Panc1 (cell line): Measurements from ENCODE around the gene SERPINA4. TPM values are rescaled to one million over a fixed set of nuclear protein-coding genes. Genes with fewer than 3 reads are reported as not detected.

Experiments
- ATAC-seq: fragments of 200-7000 bp; cut with Tn5 transposase; 2 replicates; pipeline ENCODE4 v1.9.1; 2020; ENCODE audit warnings: mild to moderate bottlenecking, moderate library complexity
- BruUV-seq: library from RNA; stranded (reverse); fragments of 400-500 nt; replicated peaks from 2 replicates; lab custom pipeline; 2021; lab: Mats Ljungman, UMichigan
- CTCF ChIA-PET: fragments of 300-600 bp; sonication (Branson Sonifier 250); formaldehyde crosslinking; loops from one replicate; lab custom pipeline; 2022; ENCODE audit warnings: antibody characterized with exemption; lab: Charles Lee
- POLR2A ChIA-PET: fragments of 300-600 bp; sonication (Branson Sonifier 250); formaldehyde crosslinking; loops from one replicate; lab custom pipeline; 2022; ENCODE audit warnings: antibody characterized with exemption; lab: Charles Lee
- DNase-seq: peaks from one replicate; pipeline ENCODE4 v3.0.0-alpha.2; 2010; ENCODE audit warnings: low read depth, low spot score
- H3K27ac ChIP-seq: 2 replicates; pipeline ENCODE4 v1.5.1; 2011; ENCODE audit warnings: mild to moderate bottlenecking, low read length, inconsistent platforms
- H3K27me3 ChIP-seq: fragments of 200-500 bp; sonication (Bioruptor generic); 2 replicates; pipeline ENCODE4 v1.6.0; 2014; ENCODE audit warnings: low read length, inconsistent platforms; ENCODE audit not compliant: control insufficient read depth, insufficient read depth
- H3K36me3 ChIP-seq: fragments of 200-500 bp; sonication (Bioruptor generic); 2 replicates; pipeline ENCODE4 v1.5.1; 2014; ENCODE audit warnings: inconsistent platforms, mild to moderate bottlenecking, low read length, moderate library complexity; ENCODE audit not compliant: control insufficient read depth, insufficient read depth
- H3K4me1 ChIP-seq: 2 replicates; pipeline ENCODE4 v1.5.1; 2011; ENCODE audit warnings: inconsistent platforms, mild to moderate bottlenecking, low read length, moderate library complexity; ENCODE audit not compliant: control insufficient read depth, insufficient read depth
- H3K4me3 ChIP-seq, 2 experiments: 2 replicates each; pipeline ENCODE4 v1.5.1; 2011 to 2012; ENCODE audit warnings: low read depth in 2 of 2, low read length in 2 of 2, mild to moderate bottlenecking in 2 of 2, inconsistent platforms in 1 of 2, moderate library complexity in 1 of 2
- H3K9me3 ChIP-seq: fragments of 200-500 bp; sonication (Bioruptor generic); 2 replicates; pipeline ENCODE4 v1.5.1; 2014; ENCODE audit warnings: low read depth, mild to moderate bottlenecking, inconsistent platforms, low read length, moderate library complexity; ENCODE audit not compliant: control insufficient read depth, insufficient read depth
- CTCF ChIP-seq: fragments of 450-650 bp; IDR thresholded peaks from 2 replicates; pipeline ENCODE4 v1.5.1; 2017; ENCODE audit warnings: mild to moderate bottlenecking
- POLR2AphosphoS5 ChIP-seq: IDR thresholded peaks from 2 replicates; pipeline ENCODE4 v1.6.1; 2012; ENCODE audit warnings: mild to moderate bottlenecking, low read depth, low read length, moderate library complexity
- SIN3A ChIP-seq: IDR thresholded peaks from 2 replicates; pipeline ENCODE4 v1.6.1; 2012; ENCODE audit warnings: low read depth, mild to moderate bottlenecking, low read length, moderate library complexity, borderline replicate concordance; ENCODE audit not compliant: insufficient read depth
- TCF7L2 ChIP-seq: IDR thresholded peaks from 2 replicates; pipeline ENCODE4 v1.6.1; 2011; ENCODE audit warnings: mild to moderate bottlenecking, low read depth, low read length, inconsistent platforms
- in situ Hi-C: cut with HindIII; loops from 2 replicates; pipeline ENCODE4 v1.10.0; 2016; ENCODE audit warnings: low sequenced_read_pairs, low pct_unique_long_range_greater_than_20kb
- intact Hi-C: fragments of 100-400 bp; cut with micrococcal nuclease; formaldehyde crosslinking; loops from one replicate; pipeline ENCODE4 v1.10.0; 2022; ENCODE audit not compliant: unreplicated experiment
- total RNA-seq: library from RNA; stranded (reverse); gene quantifications from one replicate; pipeline ENCODE4 v1.2.1, GENCODE V29; 2021; ENCODE audit not compliant: unreplicated experiment
- TF ChIP-seq, protein P1 (sequence below), 2 experiments: IDR thresholded peaks; 2 replicates each; pipeline ENCODE4 v1.6.1; 2011 to 2012; ENCODE audit warnings: low read depth in 2 of 2, control low read depth in 1 of 2, low read length in 1 of 2, mild to moderate bottlenecking in 1 of 2, moderate library complexity in 1 of 2; ENCODE audit not compliant: insufficient read depth in 1 of 2

SERPINA4 gene
- total RNA-seq, 1 experiment from 2014 or later = 0.10 TPM

DNA sequence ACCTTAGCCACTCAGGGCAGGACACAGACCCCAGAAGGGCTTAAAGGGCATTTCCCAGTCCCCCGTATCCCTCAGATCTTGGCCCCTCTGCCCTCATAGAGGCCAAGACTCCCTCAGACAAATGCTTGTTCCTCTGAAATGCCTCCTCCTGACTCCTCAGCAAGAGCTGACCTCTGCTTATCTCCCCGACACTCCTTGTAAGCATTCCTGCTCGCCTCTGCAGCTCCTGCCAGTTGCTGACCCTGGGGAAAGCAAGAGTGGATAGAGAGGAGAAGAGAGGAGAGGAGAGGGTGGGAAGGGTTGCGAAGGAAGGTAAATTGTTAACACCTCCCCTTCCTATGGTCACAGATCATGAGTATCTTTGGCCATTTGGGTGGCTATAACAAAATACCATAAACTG is 27.1 kb downstream of the SERPINA4 start:
- no peaks in the 10 kb centered on the region for H3K9me3 ChIP-seq
- in situ Hi-C loops (no loop called here), intact Hi-C loops (no loop called here)
- BruUV-seq = no TSS peak
- no peaks in the 10 kb centered on the region for H3K27me3 ChIP-seq
- no peaks in the 10 kb centered on the region for H3K4me1 ChIP-seq
- DNase-seq = no peak
- no peak for TF ChIP-seq POLR2AphosphoS5
- TF ChIP-seq, protein P1, sequence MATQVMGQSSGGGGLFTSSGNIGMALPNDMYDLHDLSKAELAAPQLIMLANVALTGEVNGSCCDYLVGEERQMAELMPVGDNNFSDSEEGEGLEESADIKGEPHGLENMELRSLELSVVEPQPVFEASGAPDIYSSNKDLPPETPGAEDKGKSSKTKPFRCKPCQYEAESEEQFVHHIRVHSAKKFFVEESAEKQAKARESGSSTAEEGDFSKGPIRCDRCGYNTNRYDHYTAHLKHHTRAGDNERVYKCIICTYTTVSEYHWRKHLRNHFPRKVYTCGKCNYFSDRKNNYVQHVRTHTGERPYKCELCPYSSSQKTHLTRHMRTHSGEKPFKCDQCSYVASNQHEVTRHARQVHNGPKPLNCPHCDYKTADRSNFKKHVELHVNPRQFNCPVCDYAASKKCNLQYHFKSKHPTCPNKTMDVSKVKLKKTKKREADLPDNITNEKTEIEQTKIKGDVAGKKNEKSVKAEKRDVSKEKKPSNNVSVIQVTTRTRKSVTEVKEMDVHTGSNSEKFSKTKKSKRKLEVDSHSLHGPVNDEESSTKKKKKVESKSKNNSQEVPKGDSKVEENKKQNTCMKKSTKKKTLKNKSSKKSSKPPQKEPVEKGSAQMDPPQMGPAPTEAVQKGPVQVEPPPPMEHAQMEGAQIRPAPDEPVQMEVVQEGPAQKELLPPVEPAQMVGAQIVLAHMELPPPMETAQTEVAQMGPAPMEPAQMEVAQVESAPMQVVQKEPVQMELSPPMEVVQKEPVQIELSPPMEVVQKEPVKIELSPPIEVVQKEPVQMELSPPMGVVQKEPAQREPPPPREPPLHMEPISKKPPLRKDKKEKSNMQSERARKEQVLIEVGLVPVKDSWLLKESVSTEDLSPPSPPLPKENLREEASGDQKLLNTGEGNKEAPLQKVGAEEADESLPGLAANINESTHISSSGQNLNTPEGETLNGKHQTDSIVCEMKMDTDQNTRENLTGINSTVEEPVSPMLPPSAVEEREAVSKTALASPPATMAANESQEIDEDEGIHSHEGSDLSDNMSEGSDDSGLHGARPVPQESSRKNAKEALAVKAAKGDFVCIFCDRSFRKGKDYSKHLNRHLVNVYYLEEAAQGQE (IDR thresholded peaks at IDR 0.05; ENCODE audit: insufficient read depth in 1 of 2, low read depth in 2 of 2, low read length in 1 of 2) = no peak
- no peak for TF ChIP-seq TCF7L2
- no peak for TF ChIP-seq CTCF
- no peak for TF ChIP-seq SIN3A
- POLR2A ChIA-PET = no interaction called here
- no peaks in the 10 kb centered on the region for H3K36me3 ChIP-seq
- no peak overlapping the region for H3K4me3 ChIP-seq
- CTCF ChIA-PET = no interaction called here
- no peak for ATAC-seq
- H3K27ac ChIP-seq = no peak overlapping the region

DNA sequence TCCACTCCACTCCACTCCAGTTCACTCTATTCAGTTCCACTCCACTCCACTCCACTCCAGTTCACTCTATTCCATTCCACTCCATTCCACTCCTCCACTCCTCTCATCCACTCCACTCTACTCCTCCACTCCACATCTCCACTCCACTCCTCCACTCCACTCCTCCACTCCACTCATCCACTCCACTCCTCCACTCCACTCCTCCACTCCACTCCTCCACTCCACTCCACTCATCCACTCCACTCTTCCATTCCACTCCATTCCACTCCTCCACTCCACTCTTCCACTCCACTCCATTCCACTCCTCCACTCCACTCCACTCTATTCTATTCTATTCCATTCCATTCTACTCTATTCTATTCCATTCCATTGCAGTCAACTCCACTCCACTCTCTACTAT is 29.8 kb downstream of the SERPINA4 start:
- Histone ChIP-seq H3K27me3 (no peaks in the 10 kb centered on the region), H3K4me3 (no peak overlapping the region), H3K27ac (no peak overlapping the region), H3K36me3 (no peaks in the 10 kb centered on the region), H3K4me1 (no peaks in the 10 kb centered on the region), H3K9me3 (no peaks in the 10 kb centered on the region)
- TF ChIP-seq, protein P1 (IDR thresholded peaks at IDR 0.05; ENCODE audit: insufficient read depth in 1 of 2, low read depth in 2 of 2, low read length in 1 of 2) = no peak
- TF ChIP-seq CTCF (no peak), POLR2AphosphoS5 (no peak), SIN3A (no peak), TCF7L2 (no peak)
- in situ Hi-C loops = no loop called here
- CTCF ChIA-PET = interaction anchor here (0.9 kb wide), 1 partner anchor 157 kb away, joined by 5 read pairs; no protein-coding TSS in a partner anchor
- intact Hi-C loops = no loop called here
- BruUV-seq = no TSS peak
- POLR2A ChIA-PET = no interaction called here
- DNase-seq (no peak), ATAC-seq (no peak)
